HG02970 (cell line): ENCODE results near the gene CHRM3.
"Not testable (repeated sequence)": the region's sequence is repeated elsewhere in the genome, so short reads cannot be mapped to it uniquely, and the experiment has no call there.

Experiments
- ATAC-seq: cut with Tn5 transposase; IDR thresholded peaks from one replicate; pipeline ENCODE4 v1.9.1; 2021; ENCODE audit warnings: mild to moderate bottlenecking, moderate library complexity, moderate number of reproducible peaks; ENCODE audit not compliant: unreplicated experiment, low FRiP score

The CHRM3 gene

GRCh38 chr1:239386453-239387303, at the start of gene CHRM3:
CHRM3 (plus strand) TSS chr1:239386568; CDS start chr1:239907452, 520,884 bp downstream.
- ATAC-seq = no peak

- ATAC-seq = no peak
Observed at GRCh38 chr1:239337799-239338430, 48.5 kb upstream of the CHRM3 start.

GRCh38 chr1:239347776-239348175, 38.6 kb upstream of the CHRM3 start:
- ATAC-seq = no peak

GRCh38 chr1:239348635-239349353, 37.6 kb upstream of the CHRM3 start:
- ATAC-seq = no peak

GRCh38 chr1:239349699-239350098, 36.7 kb upstream of the CHRM3 start:
- ATAC-seq = no peak

GRCh38 chr1:239353536-239353935, 32.8 kb upstream of the CHRM3 start:
- no peak for ATAC-seq

GRCh38 chr1:239354231-239354630, 32.1 kb upstream of the CHRM3 start:
- no peak for ATAC-seq

- ATAC-seq = no peak
Observed at GRCh38 chr1:239357867-239358266, 28.5 kb upstream of the CHRM3 start.

- no peak for ATAC-seq
Observed at GRCh38 chr1:239361403-239361802, 25.0 kb upstream of the CHRM3 start.

- ATAC-seq = no peak
Observed at GRCh38 chr1:239363930-239364329, 22.4 kb upstream of the CHRM3 start.

- ATAC-seq = no peak
Observed at GRCh38 chr1:239367196-239367810, 19.1 kb upstream of the CHRM3 start.

- no peak for ATAC-seq
Observed at GRCh38 chr1:239368436-239369109, 17.8 kb upstream of the CHRM3 start.

GRCh38 chr1:239370869-239371268, 15.5 kb upstream of the CHRM3 start:
- ATAC-seq = not testable (repeated sequence)

- no peak for ATAC-seq
Observed at GRCh38 chr1:239382666-239383065, 3.7 kb upstream of the CHRM3 start.

- ATAC-seq = no peak
Observed at GRCh38 chr1:239383714-239384113, 2.7 kb upstream of the CHRM3 start.

GRCh38 chr1:239387304-239388158, 1.2 kb downstream of the CHRM3 start:
- ATAC-seq = no peak

GRCh38 chr1:239388159-239388485, 1.8 kb downstream of the CHRM3 start:
- ATAC-seq = no peak

GRCh38 chr1:239388578-239388977, 2.2 kb downstream of the CHRM3 start:
- ATAC-seq = no peak

- no peak for ATAC-seq
Observed at GRCh38 chr1:239389703-239390102, 3.3 kb downstream of the CHRM3 start.
